GM19035 (cell line): ENCODE measurements around the gene TAC3.
"Not testable (repeated sequence)": the region's sequence is repeated elsewhere in the genome, so short reads cannot be mapped to it uniquely, and the experiment has no call there.

Experiments used
- ATAC-seq: cut with Tn5 transposase; IDR thresholded peaks from one replicate; pipeline ENCODE4 v1.9.1; 2021; ENCODE audit not compliant: unreplicated experiment

Gene TAC3

DNA sequence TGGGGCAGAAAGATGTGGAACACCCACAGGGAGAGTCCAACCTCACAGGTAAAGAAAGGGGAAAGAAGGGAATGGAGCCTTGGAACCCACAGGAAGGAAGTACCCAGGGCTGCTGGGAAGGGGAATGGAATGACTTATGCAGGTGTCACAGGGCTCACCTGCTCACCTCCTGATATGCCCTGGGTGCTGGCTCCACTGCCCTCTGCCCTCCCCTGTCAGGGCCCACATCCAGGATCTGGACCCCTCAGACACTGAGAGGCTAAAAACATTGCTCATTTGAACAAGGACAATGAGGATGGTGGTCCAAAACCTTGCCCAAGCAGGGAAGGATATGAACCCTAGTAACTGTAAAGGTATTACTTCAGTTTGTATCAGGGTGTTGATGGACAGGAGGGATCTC is 29.3 kb downstream of the TAC3 start:
- no peak for ATAC-seq

DNA sequence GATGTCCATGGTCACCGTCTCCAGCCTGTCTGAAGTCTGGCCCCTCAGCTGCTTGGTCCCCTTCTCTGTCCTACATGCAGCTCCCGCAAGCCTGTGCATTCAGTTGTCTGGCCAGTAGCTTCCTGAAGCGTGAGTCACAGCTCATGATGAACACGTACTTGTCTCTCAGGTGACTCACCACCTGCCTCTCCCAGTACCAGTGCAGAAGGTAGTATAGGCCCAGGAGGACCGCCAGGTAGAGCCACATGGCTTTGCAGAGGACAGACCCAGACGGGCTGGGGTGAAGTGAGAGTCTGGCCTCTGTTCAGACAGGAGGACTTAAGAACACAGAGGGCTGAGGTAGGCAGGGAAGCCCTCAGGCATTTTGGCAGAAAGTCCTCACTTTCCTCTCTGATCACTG is 30.6 kb downstream of the TAC3 start:
- not testable (repeated sequence) for ATAC-seq

DNA sequence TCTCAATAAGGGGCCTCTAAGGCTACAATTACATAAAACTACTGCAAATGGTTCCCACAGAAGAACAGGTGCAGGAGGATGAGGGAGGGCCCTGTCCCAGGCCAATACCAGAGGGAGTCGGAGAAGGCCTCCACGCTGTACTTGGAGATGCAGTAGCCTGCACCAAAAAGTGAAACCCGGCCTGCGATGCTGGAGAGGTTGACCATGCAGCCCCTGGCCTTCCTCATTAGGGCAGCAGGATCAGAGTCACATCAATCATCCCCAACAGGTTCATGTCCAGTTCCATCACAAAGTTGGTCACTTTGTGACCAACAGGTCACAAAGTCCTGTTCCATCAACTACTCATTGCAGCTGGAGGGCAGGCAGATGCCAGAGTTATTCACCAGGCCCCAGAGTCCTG is 32.9 kb downstream of the TAC3 start:
- ATAC-seq: no peak

DNA sequence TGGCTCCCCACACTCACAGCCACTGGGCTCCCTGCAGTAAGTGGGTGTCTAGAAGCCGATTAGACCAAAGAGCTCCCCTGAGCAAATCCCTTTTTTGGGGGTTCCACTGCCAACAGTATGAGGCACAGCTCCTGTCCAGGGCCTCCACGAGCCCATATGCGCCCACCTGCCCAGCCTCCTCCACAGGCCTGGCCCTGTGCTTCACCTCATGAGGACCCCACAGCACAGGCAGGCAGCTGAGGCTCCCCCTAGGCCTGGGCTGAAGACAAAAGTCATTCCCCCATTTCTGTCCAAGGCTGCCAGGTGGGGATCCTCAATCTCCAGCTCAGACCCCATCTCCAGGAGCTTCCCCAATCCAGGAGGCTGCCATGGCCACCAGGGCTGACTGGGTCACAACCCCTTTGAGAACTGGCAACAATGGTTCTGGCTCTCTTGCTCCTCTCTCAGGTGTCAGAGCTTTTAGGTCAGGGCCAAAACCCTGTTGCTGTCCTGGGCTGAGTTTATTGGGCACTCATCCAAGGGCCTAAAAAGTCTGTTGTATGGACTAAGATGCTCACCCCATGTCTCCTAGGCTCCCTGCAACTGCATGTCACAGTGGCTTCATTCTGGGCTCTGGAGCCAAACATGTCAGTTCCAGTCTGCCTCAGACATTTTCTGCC is 33.6 kb downstream of the TAC3 start:
- ATAC-seq: not testable (repeated sequence)

DNA sequence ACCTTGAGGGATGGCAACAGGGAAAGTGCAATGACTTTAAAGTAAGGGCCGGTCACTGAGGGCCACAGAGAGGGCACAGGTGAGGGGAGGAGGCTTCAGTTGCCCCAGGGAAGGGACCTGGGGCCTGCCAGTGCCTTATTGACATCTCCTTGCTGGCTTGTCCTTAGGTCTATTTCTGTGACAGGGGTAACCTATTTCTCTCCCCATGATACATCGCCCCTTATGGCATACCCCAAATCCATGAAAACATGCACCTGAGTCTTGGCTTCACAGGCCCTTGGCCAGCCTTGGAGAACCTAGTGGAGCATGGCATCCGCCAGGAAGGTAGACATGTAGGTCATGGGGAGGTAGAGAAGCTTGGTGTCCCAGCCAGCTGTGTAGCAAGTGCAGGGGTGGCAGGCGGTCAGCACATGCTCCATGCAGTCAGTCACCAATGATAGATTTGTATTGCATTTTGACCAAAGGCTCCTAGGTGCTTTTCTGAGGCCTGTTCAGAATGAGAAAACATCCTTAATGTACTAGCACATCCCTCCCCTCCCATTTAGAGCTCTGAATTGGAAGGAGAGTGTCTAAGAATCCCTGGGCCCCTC is 35.3 kb downstream of the TAC3 start:
- ATAC-seq: no peak

DNA sequence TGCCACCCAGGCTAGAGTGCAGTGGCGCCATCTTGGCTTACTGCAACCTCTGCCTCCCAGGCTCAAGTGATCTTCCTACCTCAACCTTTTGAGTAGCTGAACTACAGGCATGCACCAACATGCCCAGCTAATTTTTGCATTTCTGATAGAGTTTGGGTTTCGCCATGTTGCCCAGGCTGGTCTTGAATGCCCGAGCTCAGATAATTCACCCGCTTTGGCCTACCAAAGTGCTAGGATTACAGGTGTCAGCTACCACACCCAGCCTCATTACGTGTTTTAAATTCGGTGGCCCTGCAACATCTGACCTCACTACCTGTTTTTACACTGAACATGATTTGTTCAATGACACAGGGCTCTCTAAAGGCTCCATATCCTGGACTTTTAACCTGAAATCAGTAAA is 36.1 kb downstream of the TAC3 start:
- ATAC-seq: no peak

DNA sequence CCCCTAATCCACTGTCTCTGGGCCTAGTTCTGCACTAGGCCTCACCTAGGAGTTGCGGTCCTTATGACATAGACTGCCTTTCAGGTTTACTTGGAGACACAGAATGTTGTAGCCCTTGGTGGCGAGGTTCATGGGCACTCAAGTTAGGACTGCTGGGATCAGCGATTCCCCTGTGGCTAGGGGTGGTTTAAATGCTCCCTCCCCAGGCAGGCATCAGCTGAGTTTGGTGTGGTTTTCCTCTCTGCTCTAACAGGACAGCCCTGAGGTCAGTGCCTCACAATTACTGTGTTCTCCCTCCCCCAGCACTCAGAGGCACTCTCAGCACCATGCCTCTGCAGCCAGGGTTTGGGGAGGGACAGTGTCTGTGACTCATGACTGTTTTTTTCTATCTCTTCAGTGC is 36.7 kb downstream of the TAC3 start:
- no peak for ATAC-seq

DNA sequence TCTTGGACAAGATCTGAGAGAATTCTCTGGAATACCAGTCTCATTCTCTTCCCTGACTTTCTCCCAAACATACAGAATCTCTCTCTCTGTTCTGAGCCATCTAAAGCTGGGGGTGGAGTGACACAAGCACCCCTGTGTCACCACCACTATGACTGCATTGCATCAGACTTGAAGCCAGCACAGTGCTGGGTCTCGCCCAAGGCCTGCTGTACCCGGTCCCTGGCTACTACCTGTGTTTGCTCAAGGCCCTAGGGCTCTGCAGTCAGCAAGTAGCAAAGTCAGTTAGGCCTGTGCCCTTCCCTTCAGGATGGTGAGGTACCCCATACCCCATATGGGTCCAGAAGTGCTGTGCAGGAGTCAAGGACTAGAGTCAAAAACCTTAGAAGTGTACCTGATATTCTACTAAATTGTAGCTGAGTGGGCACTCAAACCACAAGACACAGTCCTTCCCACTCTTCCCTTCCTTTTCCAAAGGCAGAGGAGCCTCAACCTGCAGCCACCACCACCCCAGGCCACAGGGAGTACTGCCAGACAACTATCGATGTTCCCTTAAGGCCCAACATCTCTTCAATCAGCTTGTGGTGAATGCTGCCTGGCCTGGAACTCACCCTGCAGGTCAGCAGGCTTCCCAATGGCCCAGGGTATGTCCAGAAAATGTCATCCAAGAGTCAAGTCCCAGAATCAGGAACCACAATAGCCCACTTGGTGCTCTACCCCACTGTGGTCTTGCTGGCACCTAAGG is 37.8 kb downstream of the TAC3 start:
- ATAC-seq: no peak

GRCh38 chr12:56977361-56977760 is 39.0 kb downstream of the TAC3 start:
- ATAC-seq: not testable (repeated sequence)

DNA sequence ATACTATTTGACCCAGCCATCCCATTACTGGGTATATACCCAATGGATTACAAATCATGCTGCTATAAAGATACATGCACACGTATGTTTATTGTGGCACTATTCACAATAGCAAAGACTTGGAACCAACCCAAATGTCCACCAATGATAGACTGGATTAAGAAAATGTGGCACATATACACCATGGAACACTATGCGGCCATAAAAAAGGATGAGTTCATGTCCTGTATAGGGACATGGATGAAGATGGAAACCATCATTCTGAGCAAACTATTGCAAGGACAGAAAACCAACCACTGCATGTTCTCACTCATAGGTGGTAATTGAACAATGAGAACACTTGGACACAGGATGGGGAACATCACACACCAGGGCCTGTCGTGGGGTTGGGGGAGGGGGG is 42.1 kb downstream of the TAC3 start:
- not testable (repeated sequence) for ATAC-seq

GRCh38 chr12:56968910-56969309 is 47.4 kb downstream of the TAC3 start:
- not testable (repeated sequence) for ATAC-seq

- ATAC-seq: not testable (repeated sequence)
Measured at GRCh38 chr12:56965997-56966642, 50.2 kb downstream of the TAC3 start.

DNA sequence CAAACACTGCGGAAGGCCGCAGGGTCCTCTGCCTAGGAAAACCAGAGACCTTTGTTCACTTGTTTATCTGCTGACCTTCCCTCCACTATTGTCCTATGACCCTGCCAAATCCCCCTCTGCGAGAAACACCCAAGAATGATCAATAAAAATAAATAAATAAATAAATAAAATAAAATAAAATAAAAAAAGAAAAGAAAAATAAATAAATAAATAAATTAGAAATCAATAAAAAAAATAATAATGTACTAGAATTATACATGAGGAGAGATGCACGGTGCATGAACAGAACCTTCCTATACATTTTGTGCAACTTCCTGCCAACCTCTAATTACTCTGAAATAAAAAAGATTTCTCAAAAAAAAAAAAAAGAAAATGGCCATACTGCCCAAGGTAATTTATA is 51.2 kb downstream of the TAC3 start:
- not testable (repeated sequence) for ATAC-seq

DNA sequence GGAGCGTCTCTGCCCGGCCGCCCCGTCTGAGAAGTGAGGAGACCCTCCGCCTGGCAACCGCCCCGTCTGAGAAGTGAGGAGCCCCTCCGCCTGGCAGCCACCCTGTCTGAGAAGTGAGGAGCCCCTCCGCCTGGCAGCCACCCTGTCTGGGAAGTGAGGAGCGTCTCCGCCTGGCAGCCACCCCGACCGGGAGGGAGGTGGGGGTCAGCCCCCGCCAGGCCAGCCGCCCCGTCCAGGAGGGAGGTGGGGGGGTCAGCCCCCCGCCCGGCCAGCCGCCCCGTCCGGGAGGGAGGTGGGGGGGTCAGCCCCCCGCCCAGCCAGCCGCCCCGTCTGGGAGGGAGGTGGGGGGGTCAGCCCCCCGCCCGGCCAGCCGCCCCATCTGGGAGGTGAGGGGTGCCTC is 52.8 kb downstream of the TAC3 start:
- not testable (repeated sequence) for ATAC-seq

DNA sequence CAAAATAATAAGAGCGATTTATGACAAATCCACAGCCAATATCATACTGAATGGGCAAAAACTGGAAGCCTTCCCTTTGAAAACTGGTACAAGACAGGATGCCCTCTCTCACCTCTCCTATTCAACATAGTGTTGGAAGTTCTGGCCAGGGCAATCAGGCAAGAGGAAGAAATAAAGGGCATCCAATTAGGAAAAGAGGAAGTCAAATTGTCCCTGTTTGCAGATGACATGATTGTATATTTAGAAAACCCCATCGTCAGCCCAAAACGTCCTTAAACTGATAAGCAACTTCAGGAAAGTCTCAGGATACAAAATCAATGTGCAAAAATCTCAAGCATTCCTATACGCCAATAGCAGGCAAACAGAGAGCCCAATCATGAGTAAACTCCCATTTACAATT is 54.1 kb downstream of the TAC3 start:
- not testable (repeated sequence) for ATAC-seq
